ENCODE results near the gene CBX3. TPM values are rescaled to one million over a fixed set of nuclear protein-coding genes. Genes with fewer than 3 reads are reported as not detected.
A peak's percentile ranks its signal among the peaks of the same experiment; 100 is the strongest.

CBX3 gene
- total RNA-seq, 2 donors from 2014 or later, result 213 to 219 TPM

DNA sequence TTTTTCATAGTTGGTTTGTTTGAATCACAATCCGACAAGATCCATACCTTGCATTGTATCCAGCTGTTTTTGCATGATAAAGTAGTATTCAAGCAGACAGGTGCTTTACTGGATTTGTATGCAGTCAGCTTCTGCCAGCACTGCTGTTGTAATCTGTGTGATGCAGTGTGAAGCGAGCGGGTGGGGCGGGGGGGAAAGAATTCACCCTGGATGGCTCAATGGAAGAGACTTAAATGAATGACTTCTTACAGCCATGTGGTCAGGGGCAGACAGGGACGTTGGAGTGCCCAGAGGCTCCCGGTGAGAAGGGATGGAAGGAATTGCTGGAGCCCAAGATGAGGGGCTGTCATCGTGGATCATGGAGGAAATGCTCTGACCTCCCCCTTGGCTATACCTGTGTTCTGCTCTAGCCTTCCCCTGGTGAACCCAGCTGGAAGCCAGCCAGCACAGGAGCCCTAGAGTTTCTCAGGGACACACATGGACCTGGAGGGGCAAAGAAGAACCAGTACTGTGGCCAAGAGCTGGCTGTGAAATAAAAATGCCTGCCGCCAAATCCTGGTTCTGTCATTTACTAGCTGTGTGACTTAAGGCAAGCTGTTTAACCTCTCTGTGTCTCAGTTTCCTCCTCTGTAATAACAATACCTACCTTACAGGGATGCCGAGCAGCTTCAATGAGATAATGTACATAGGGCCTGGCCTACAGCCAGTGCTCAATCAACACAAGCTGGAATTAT is 35.4 kb upstream of the CBX3 start:
- H3K27ac Mint-ChIP-seq, result no peak overlapping the region
- peaks cover 7% of the 10 kb centered on the region for H3K36me3 Mint-ChIP-seq (ENCODE audit: low read depth)

DNA sequence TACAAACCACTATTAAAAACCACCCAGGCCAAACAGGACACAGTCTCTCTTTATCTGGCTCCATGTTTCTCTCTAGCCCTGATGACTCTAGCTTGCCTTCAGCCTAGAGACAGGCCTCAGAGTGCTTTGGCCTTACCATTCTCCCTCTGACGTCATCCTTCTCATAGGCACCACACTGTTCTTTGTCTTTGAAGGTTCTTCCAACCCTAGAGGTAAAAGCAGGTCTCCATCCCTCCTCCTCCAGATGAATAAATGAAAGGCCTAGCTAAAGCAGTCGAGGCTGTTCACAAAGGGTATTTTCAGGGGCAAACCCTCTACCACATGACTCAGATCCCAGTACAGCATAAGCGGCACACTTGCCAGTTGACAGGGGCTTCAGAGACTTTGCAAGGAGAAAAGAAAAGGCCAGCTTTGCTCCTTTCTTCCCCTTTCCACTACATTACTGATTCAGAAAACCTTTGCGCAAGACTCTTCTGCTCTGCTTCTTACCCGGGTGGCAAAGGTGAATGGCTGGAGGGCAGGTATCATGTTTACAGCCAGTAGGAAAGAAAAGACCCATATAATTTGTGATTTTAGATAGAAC is 34.8 kb upstream of the CBX3 start:
- Mint-ChIP-seq H3K4me3 (no peak overlapping the region), H3K27ac (peak overlapping the region; percentile 56), H3K4me1 (peaks cover 21% of the 10 kb centered on the region), H3K27me3 (ENCODE audit: insufficient read depth) (no peaks in the 10 kb centered on the region), H3K9me3 (peaks cover 12% of the 10 kb centered on the region), H3K36me3 (ENCODE audit: low read depth) (peaks cover 13% of the 10 kb centered on the region)
- 88 to 92% methylated on average over 4 to 5 of the region's 5 CpGs for WGBS, 2 experiments (ENCODE audit: insufficient coverage in 1 of 2, insufficient read length in 1 of 2)
- DNase-seq, result no peak
- no peak overlapping the region for H3K4me3 ChIP-seq (ENCODE audit: low read length)
- no peak overlapping the region for H3K27ac ChIP-seq (ENCODE audit: low read depth, low read length)
- TF ChIP-seq, protein P1, sequence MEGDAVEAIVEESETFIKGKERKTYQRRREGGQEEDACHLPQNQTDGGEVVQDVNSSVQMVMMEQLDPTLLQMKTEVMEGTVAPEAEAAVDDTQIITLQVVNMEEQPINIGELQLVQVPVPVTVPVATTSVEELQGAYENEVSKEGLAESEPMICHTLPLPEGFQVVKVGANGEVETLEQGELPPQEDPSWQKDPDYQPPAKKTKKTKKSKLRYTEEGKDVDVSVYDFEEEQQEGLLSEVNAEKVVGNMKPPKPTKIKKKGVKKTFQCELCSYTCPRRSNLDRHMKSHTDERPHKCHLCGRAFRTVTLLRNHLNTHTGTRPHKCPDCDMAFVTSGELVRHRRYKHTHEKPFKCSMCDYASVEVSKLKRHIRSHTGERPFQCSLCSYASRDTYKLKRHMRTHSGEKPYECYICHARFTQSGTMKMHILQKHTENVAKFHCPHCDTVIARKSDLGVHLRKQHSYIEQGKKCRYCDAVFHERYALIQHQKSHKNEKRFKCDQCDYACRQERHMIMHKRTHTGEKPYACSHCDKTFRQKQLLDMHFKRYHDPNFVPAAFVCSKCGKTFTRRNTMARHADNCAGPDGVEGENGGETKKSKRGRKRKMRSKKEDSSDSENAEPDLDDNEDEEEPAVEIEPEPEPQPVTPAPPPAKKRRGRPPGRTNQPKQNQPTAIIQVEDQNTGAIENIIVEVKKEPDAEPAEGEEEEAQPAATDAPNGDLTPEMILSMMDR (conservative IDR thresholded peaks at IDR 0.05), result no peak
- peaks cover 11% of the 10 kb centered on the region for H3K36me3 ChIP-seq (ENCODE audit: control insufficient read depth, insufficient read depth, low read length)
- H3K9me3 ChIP-seq (ENCODE audit: control insufficient read depth, low read length), result peaks cover 4% of the 10 kb centered on the region
- no peaks in the 10 kb centered on the region for H3K27me3 ChIP-seq (ENCODE audit: control insufficient read depth, insufficient read depth, low read length, poor library complexity, severe bottlenecking)
- no peaks in the 10 kb centered on the region for H3K4me1 ChIP-seq (ENCODE audit: control insufficient read depth, insufficient read depth, low read length)
- no peak overlapping the region for H3K9ac ChIP-seq (ENCODE audit: extremely low read depth, low read length, poor library complexity, severe bottlenecking)

More for the DNA sequence above, 35.4 kb upstream of the CBX3 start:
- H3K9ac ChIP-seq (ENCODE audit: extremely low read depth, low read length, poor library complexity, severe bottlenecking), result no peak overlapping the region
- peaks cover 8% of the 10 kb centered on the region for H3K9me3 Mint-ChIP-seq
- TF ChIP-seq, protein P1 (conservative IDR thresholded peaks at IDR 0.05), result no peak
- H3K9me3 ChIP-seq (ENCODE audit: control insufficient read depth, low read length), result no peaks in the 10 kb centered on the region
- H3K36me3 ChIP-seq (ENCODE audit: control insufficient read depth, insufficient read depth, low read length), result peaks cover 5% of the 10 kb centered on the region
- H3K4me3 ChIP-seq (ENCODE audit: low read length), result no peak overlapping the region
- 77 to 100% methylated on average over 4 to 9 of the region's 9 CpGs for WGBS, 2 experiments (ENCODE audit: insufficient coverage in 1 of 2, insufficient read length in 1 of 2)
- no peaks in the 10 kb centered on the region for H3K27me3 Mint-ChIP-seq (ENCODE audit: insufficient read depth)
- no peaks in the 10 kb centered on the region for H3K4me1 ChIP-seq (ENCODE audit: control insufficient read depth, insufficient read depth, low read length)
- H3K27ac ChIP-seq (ENCODE audit: low read depth, low read length), result no peak overlapping the region
- H3K4me1 Mint-ChIP-seq, result peaks cover 21% of the 10 kb centered on the region
- DNase-seq, result no peak
- H3K27me3 ChIP-seq (ENCODE audit: control insufficient read depth, insufficient read depth, low read length, poor library complexity, severe bottlenecking), result no peaks in the 10 kb centered on the region
- H3K4me3 Mint-ChIP-seq, result no peak overlapping the region

DNA sequence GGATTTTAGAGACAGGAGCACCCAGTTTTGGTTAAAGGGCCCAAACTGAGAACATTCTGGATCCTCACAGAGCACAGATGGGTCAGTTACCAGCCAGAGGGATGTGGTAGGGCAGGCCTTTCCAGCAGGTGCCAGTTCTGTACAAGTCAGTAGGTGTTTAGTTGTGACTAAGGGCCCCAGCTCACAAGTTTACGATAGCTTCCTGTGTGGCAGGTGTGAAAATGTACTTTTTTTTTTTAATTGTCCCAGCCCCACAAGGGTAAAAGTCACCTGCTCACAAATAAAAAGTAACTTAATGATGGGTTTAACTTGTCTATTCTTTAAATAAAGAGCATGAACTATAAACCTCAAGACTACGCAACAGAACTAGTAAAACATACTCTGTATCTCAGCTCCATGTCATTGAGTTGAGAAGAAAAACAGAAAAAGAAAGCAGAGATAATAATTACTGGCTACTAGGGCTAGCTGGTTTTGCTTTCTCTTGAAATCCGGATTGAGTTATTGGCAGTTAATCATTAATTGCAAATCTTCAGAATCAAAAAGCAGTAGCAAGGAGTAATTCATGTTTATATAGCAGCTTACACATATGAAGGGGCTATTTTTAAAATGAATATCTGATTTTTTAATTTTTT is 34.1 kb upstream of the CBX3 start:
- H3K27me3 ChIP-seq (ENCODE audit: control insufficient read depth, insufficient read depth, low read length, poor library complexity, severe bottlenecking), result no peaks in the 10 kb centered on the region
- Mint-ChIP-seq H3K27ac (peak overlapping the region; percentile 56), H3K4me1 (peaks cover 21% of the 10 kb centered on the region), H3K36me3 (ENCODE audit: low read depth) (peaks cover 17% of the 10 kb centered on the region), H3K27me3 (ENCODE audit: insufficient read depth) (no peaks in the 10 kb centered on the region), H3K9me3 (peaks cover 14% of the 10 kb centered on the region), H3K4me3 (no peak overlapping the region)
- peaks cover 10% of the 10 kb centered on the region for H3K9me3 ChIP-seq (ENCODE audit: control insufficient read depth, low read length)
- no peaks in the 10 kb centered on the region for H3K4me1 ChIP-seq (ENCODE audit: control insufficient read depth, insufficient read depth, low read length)
- no peak overlapping the region for H3K4me3 ChIP-seq (ENCODE audit: low read length)
- no peak for DNase-seq
- peaks cover 12% of the 10 kb centered on the region for H3K36me3 ChIP-seq (ENCODE audit: control insufficient read depth, insufficient read depth, low read length)
- no peak overlapping the region for H3K9ac ChIP-seq (ENCODE audit: extremely low read depth, low read length, poor library complexity, severe bottlenecking)
- H3K27ac ChIP-seq (ENCODE audit: low read depth, low read length), result no peak overlapping the region
- WGBS, 2 experiments (ENCODE audit: insufficient coverage in 1 of 2, insufficient read length in 1 of 2), result 93 to 96% methylated on average over 2 to 3 of the region's 3 CpGs
- TF ChIP-seq, protein P1 (conservative IDR thresholded peaks at IDR 0.05), result no peak

Data from endodermal cell (in vitro differentiated cells).